Measurements from ENCODE around the gene PPL.

GRCh38 chr16:4957420-4957719 lies 20.4 kb upstream of the PPL start:
- TF ChIP-seq TCF7L2 (IDR thresholded peaks at IDR 0.05; ENCODE audit: borderline replicate concordance, low read depth, low read length) (no peak), CTCF (tag by site-specific recombination; IDR thresholded peaks at IDR 0.05) (no peak), INSM2 (tag by site-specific recombination; IDR thresholded peaks at IDR 0.05) (no peak), ZNF16 (tag by site-specific recombination; IDR thresholded peaks at IDR 0.05; ENCODE audit: low read depth) (no peak), ELK4 (IDR thresholded peaks at IDR 0.05; ENCODE audit: borderline replicate concordance, low read depth, low read length) (no peak), ZNF10 (tag by site-specific recombination; IDR thresholded peaks at IDR 0.05) (no peak), GLIS2 (tag by site-specific recombination; IDR thresholded peaks at IDR 0.05) (no peak), ZNF639 (tag by site-specific recombination; IDR thresholded peaks at IDR 0.05) (no peak), REST (tag by site-specific recombination; IDR thresholded peaks at IDR 0.05) (no peak), ZBTB21 (tag by site-specific recombination; IDR thresholded peaks at IDR 0.05) (no peak), ATF2 (tag by site-specific recombination; IDR thresholded peaks at IDR 0.05; ENCODE audit: low read depth) (no peak), GLI2 (tag by site-specific recombination; IDR thresholded peaks at IDR 0.05; ENCODE audit: borderline replicate concordance, low read depth) (no peak), ZNF623 (tag by site-specific recombination; IDR thresholded peaks at IDR 0.05) (no peak), ZNF133 (tag by site-specific recombination; IDR thresholded peaks at IDR 0.05) (no peak)

Measured in HEK293 (cell line).